Caco-2 (cell line): ENCODE data around the gene PKD2. TPM values are rescaled to one million over a fixed set of nuclear protein-coding genes. Genes with fewer than 3 reads are reported as not detected.
"Not testable (repeated sequence)": the region's sequence is repeated elsewhere in the genome, so short reads cannot be mapped to it uniquely, and the experiment has no call there.

Experiments
- BruUV-seq: library from RNA; stranded (reverse); fragments of 400-500 nt; replicated peaks from 2 replicates; lab custom pipeline; 2021; lab: Mats Ljungman, UMichigan
- CTCF ChIA-PET: fragments of 300-600 bp; sonication (Branson Sonifier 250); formaldehyde crosslinking; loops from one replicate; lab custom pipeline; 2022; ENCODE audit warnings: antibody characterized with exemption; lab: Charles Lee
- POLR2A ChIA-PET: fragments of 300-600 bp; sonication (Branson Sonifier 250); formaldehyde crosslinking; loops from one replicate; lab custom pipeline; 2022; ENCODE audit warnings: antibody characterized with exemption; lab: Charles Lee
- DNase-seq, 2 experiments: peaks; one replicate each; pipeline versions ENCODE4 v3.0.0 to v3.0.0-alpha.2; 2020 to 2022
- H3K27me3 ChIP-seq: replicated peaks from 2 replicates; pipeline ENCODE4 v1.6.0; 2011; ENCODE audit warnings: low read length; ENCODE audit not compliant: control insufficient read depth, insufficient read depth
- H3K36me3 ChIP-seq: 2 replicates; pipeline ENCODE4 v1.5.1; 2011; ENCODE audit warnings: low read length; ENCODE audit not compliant: control insufficient read depth, insufficient read depth
- H3K4me1 ChIP-seq: fragments of 250-450 bp; sonication (Bioruptor Pico); 2 replicates; pipeline ENCODE4 v1.5.1; 2020; ENCODE audit warnings: mild to moderate bottlenecking
- H3K4me3 ChIP-seq: 2 replicates; pipeline ENCODE4 v1.5.1; 2011; ENCODE audit warnings: low read depth, mild to moderate bottlenecking, control low read depth, low read length
- H3K9me3 ChIP-seq: fragments of 250-450 bp; sonication (Bioruptor Pico); 2 replicates; pipeline ENCODE4 v1.5.1; 2020; ENCODE audit warnings: mild to moderate bottlenecking, moderate library complexity
- H3K27ac Mint-ChIP-seq: one replicate; pipeline ENCODE4 v1.8.0; 2022; ENCODE audit warnings: mixed read lengths; ENCODE audit not compliant: unreplicated experiment
- H3K27me3 Mint-ChIP-seq: one replicate; pipeline ENCODE4 v1.8.0; 2022; ENCODE audit warnings: mixed read lengths; ENCODE audit not compliant: insufficient read depth, unreplicated experiment
- H3K36me3 Mint-ChIP-seq: one replicate; pipeline ENCODE4 v1.8.0; 2022; ENCODE audit warnings: mild to moderate bottlenecking, mixed read lengths; ENCODE audit not compliant: insufficient read depth, unreplicated experiment
- H3K4me1 Mint-ChIP-seq: one replicate; pipeline ENCODE4 v1.8.0; 2022; ENCODE audit warnings: low read depth, mixed read lengths; ENCODE audit not compliant: unreplicated experiment
- H3K4me3 Mint-ChIP-seq: one replicate; pipeline ENCODE4 v1.8.0; 2022; ENCODE audit warnings: mild to moderate bottlenecking, moderate library complexity, mixed read lengths; ENCODE audit not compliant: unreplicated experiment
- H3K9me3 Mint-ChIP-seq: one replicate; pipeline ENCODE4 v1.8.0; 2022; ENCODE audit warnings: mixed read lengths; ENCODE audit not compliant: unreplicated experiment
- CTCF ChIP-seq, 2 experiments: fragments of 200-600 bp in 1 of 2; IDR thresholded peaks; 1 replicate in 1 of 2; 2 replicates in 1 of 2; pipeline versions ENCODE4 v1.5.1 to v1.8.0; 2011 to 2022; ENCODE audit warnings: antibody characterized with exemption in 1 of 2, control low read depth in 1 of 2, inconsistent platforms in 1 of 2, low read depth in 1 of 2, low read length in 1 of 2, mild to moderate bottlenecking in 1 of 2, moderate library complexity in 1 of 2; ENCODE audit not compliant: insufficient read depth in 1 of 2, severe bottlenecking in 1 of 2, unreplicated experiment in 1 of 2
- intact Hi-C: fragments of 100-400 bp; cut with micrococcal nuclease; formaldehyde crosslinking; loops from one replicate; pipeline ENCODE4 v1.10.0; 2022; ENCODE audit not compliant: unreplicated experiment
- total RNA-seq: library from RNA; stranded (reverse); gene quantifications from 2 replicates; pipeline ENCODE4 v1.2.3, GENCODE V29; 2022

The PKD2 gene
- total RNA-seq, 1 experiment from 2014 or later = 7.3 TPM

- DNase-seq = no peak
- H3K4me3 ChIP-seq = no peak overlapping the region
- TF ChIP-seq CTCF (IDR thresholded peaks at IDR 0.05; ENCODE audit: insufficient read depth in 1 of 2, low read depth in 1 of 2, low read length in 1 of 2, severe bottlenecking in 1 of 2, unreplicated experiment in 1 of 2) = no peak
- POLR2A ChIA-PET = no interaction called here
- Mint-ChIP-seq H3K9me3 (no peaks in the 10 kb centered on the region), H3K27ac (no peak overlapping the region), H3K4me3 (no peak overlapping the region), H3K4me1 (peaks cover 18% of the 10 kb centered on the region), H3K36me3 (peaks cover 30% of the 10 kb centered on the region), H3K27me3 (no peaks in the 10 kb centered on the region)
- peaks cover 47% of the 10 kb centered on the region for H3K4me1 ChIP-seq
- CTCF ChIA-PET = no interaction called here
- BruUV-seq = no TSS peak
- H3K27me3 ChIP-seq = no peaks in the 10 kb centered on the region
- intact Hi-C loops = no loop called here
- no peaks in the 10 kb centered on the region for H3K9me3 ChIP-seq
- no peaks in the 10 kb centered on the region for H3K36me3 ChIP-seq
Measured at GRCh38 chr4:88112856-88113255, 105.4 kb downstream of the PKD2 start.

- intact Hi-C loops = no loop called here
- no peak overlapping the region for H3K27ac Mint-ChIP-seq
- CTCF ChIA-PET = no interaction called here
- Histone ChIP-seq H3K9me3 (peaks cover 11% of the 10 kb centered on the region), H3K27me3 (no peaks in the 10 kb centered on the region), H3K4me3 (no peak overlapping the region), H3K4me1 (peaks cover 20% of the 10 kb centered on the region), H3K36me3 (no peaks in the 10 kb centered on the region; the same call in 1 of the 2 replicates)
- no peaks in the 10 kb centered on the region for H3K27me3 Mint-ChIP-seq
- DNase-seq = no peak
- peaks cover 57% of the 10 kb centered on the region for H3K36me3 Mint-ChIP-seq
- peaks cover 19% of the 10 kb centered on the region for H3K9me3 Mint-ChIP-seq
- no peak overlapping the region for H3K4me3 Mint-ChIP-seq
- no TSS peak for BruUV-seq
- POLR2A ChIA-PET = no interaction called here
- no peak for TF ChIP-seq CTCF (IDR thresholded peaks at IDR 0.05; ENCODE audit: insufficient read depth in 1 of 2, low read depth in 1 of 2, low read length in 1 of 2, severe bottlenecking in 1 of 2, unreplicated experiment in 1 of 2)
- H3K4me1 Mint-ChIP-seq = peaks cover 15% of the 10 kb centered on the region
Measured at GRCh38 chr4:88115587-88115986, 108.2 kb downstream of the PKD2 start.

GRCh38 chr4:88119943-88120342 lies 112.5 kb downstream of the PKD2 start:
- H3K27me3 Mint-ChIP-seq = no peaks in the 10 kb centered on the region
- intact Hi-C loops = no loop called here
- DNase-seq = no peak
- no peaks in the 10 kb centered on the region for H3K4me1 Mint-ChIP-seq
- no TSS peak for BruUV-seq
- POLR2A ChIA-PET = no interaction called here
- Histone ChIP-seq H3K4me3 (no peak overlapping the region), H3K27me3 (no peaks in the 10 kb centered on the region), H3K36me3 (no peaks in the 10 kb centered on the region; the same call in 1 of the 2 replicates), H3K4me1 (no peaks in the 10 kb centered on the region), H3K9me3 (peaks cover 17% of the 10 kb centered on the region)
- H3K27ac Mint-ChIP-seq = no peak overlapping the region
- no peak for TF ChIP-seq CTCF (IDR thresholded peaks at IDR 0.05; ENCODE audit: insufficient read depth in 1 of 2, low read depth in 1 of 2, low read length in 1 of 2, severe bottlenecking in 1 of 2, unreplicated experiment in 1 of 2)
- H3K9me3 Mint-ChIP-seq = peaks cover 56% of the 10 kb centered on the region
- CTCF ChIA-PET = no interaction called here
- peaks cover 74% of the 10 kb centered on the region for H3K36me3 Mint-ChIP-seq
- H3K4me3 Mint-ChIP-seq = no peak overlapping the region

GRCh38 chr4:88122260-88122659 lies 114.8 kb downstream of the PKD2 start:
- H3K4me1 Mint-ChIP-seq, H3K4me1 ChIP-seq, H3K36me3 ChIP-seq, POLR2A ChIA-PET, H3K4me3 ChIP-seq, H3K4me3 Mint-ChIP-seq, intact Hi-C loops, H3K27me3 Mint-ChIP-seq, H3K27me3 ChIP-seq, H3K27ac Mint-ChIP-seq, BruUV-seq, DNase-seq, CTCF ChIA-PET: not testable (repeated sequence)
- peaks cover 66% of the 10 kb centered on the region for H3K9me3 Mint-ChIP-seq
- peaks cover 17% of the 10 kb centered on the region for H3K9me3 ChIP-seq
- H3K36me3 Mint-ChIP-seq = peaks cover 77% of the 10 kb centered on the region
